Neural progenitor cell (in vitro differentiated cells): ENCODE measurements around the gene CHRNG. TPM values are rescaled to one million over a fixed set of nuclear protein-coding genes. Genes with fewer than 3 reads are reported as not detected.
A peak's percentile ranks its signal among the peaks of the same experiment; 100 is the strongest.

ENCODE experiments used
- DNase-seq: peaks from one replicate; pipeline ENCODE4 v3.0.0-alpha.2; 2016; ENCODE audit warnings: low spot score
- H2AFZ ChIP-seq: fragments of 200-600 bp; sonication (generic); replicated peaks from 2 replicates; pipeline ENCODE4 v1.6.1; 2016; ENCODE audit warnings: antibody characterized with exemption
- H3F3A ChIP-seq: fragments of 200-600 bp; sonication (generic); 2 replicates; pipeline ENCODE4 v1.6.1; 2016; ENCODE audit warnings: antibody characterized with exemption, low read depth
- H3K27ac ChIP-seq: fragments of 200-600 bp; sonication (generic); 2 replicates; pipeline ENCODE4 v1.5.1; 2016; ENCODE audit warnings: mild to moderate bottlenecking
- H3K27me3 ChIP-seq: fragments of 200-600 bp; sonication (generic); 2 replicates; pipeline ENCODE4 v1.6.1; 2016; ENCODE audit warnings: mild to moderate bottlenecking, moderate library complexity
- H3K36me3 ChIP-seq: fragments of 200-600 bp; sonication (generic); 2 replicates; pipeline ENCODE4 v1.5.1; 2016
- H3K4me1 ChIP-seq: fragments of 200-600 bp; sonication (generic); 2 replicates; pipeline ENCODE4 v1.6.1; 2016; ENCODE audit warnings: mixed run types
- H3K4me2 ChIP-seq: fragments of 200-600 bp; sonication (generic); 2 replicates; pipeline ENCODE4 v1.6.1; 2016
- H3K4me3 ChIP-seq: fragments of 200-600 bp; sonication (generic); 2 replicates; pipeline ENCODE4 v1.5.1; 2016
- H3K79me2 ChIP-seq: fragments of 200-600 bp; sonication (generic); 2 replicates; pipeline ENCODE4 v1.6.1; 2016; ENCODE audit warnings: low read depth
- H3K9ac ChIP-seq: fragments of 200-600 bp; sonication (generic); 2 replicates; pipeline ENCODE4 v1.6.1; 2016
- H3K9me3 ChIP-seq: fragments of 200-600 bp; sonication (generic); 2 replicates; pipeline ENCODE4 v1.5.1; 2016; ENCODE audit warnings: low read depth
- H4K20me1 ChIP-seq: fragments of 200-600 bp; sonication (generic); 2 replicates; pipeline ENCODE4 v1.6.1; 2016; ENCODE audit warnings: low read depth
- H3K27ac Mint-ChIP-seq: 3 replicates; pipeline ENCODE4 v1.8.0; 2021; ENCODE audit warnings: mixed read lengths
- H3K27me3 Mint-ChIP-seq: 2 replicates; pipeline ENCODE4 v1.8.0; 2022; ENCODE audit warnings: low read depth, mild to moderate bottlenecking, inconsistent platforms, moderate library complexity, mixed read lengths; ENCODE audit not compliant: insufficient read depth
- H3K36me3 Mint-ChIP-seq: 3 replicates; pipeline ENCODE4 v1.8.0; 2021; ENCODE audit warnings: mixed read lengths
- H3K4me1 Mint-ChIP-seq: 3 replicates; pipeline ENCODE4 v1.8.0; 2021; ENCODE audit warnings: mixed read lengths
- H3K4me3 Mint-ChIP-seq: 3 replicates; pipeline ENCODE4 v1.8.0; 2021; ENCODE audit warnings: mild to moderate bottlenecking, moderate library complexity, mixed read lengths
- H3K9me3 Mint-ChIP-seq: 3 replicates; pipeline ENCODE4 v1.8.0; 2020; ENCODE audit warnings: mixed read lengths
- CTCF ChIP-seq: fragments of 200-600 bp; sonication (generic); IDR thresholded peaks from 2 replicates; pipeline ENCODE4 v1.5.1; 2017; ENCODE audit warnings: antibody characterized with exemption, mild to moderate bottlenecking
- EZH2 ChIP-seq: fragments of 200-600 bp; sonication (generic); IDR thresholded peaks from 2 replicates; pipeline ENCODE4 v1.6.1; 2017; ENCODE audit warnings: antibody characterized with exemption, mild to moderate bottlenecking, moderate library complexity
- EZH2phosphoT487 ChIP-seq: fragments of 200-600 bp; sonication (generic); IDR thresholded peaks from 2 replicates; pipeline ENCODE4 v1.6.1; 2017; ENCODE audit warnings: antibody characterized with exemption
- total RNA-seq: library from RNA; depleted of rRNA; stranded (reverse); fragments of >200 nt; gene quantifications from 2 replicates; pipeline ENCODE4 v1.2.3, GENCODE V29; 2015; ENCODE audit warnings: low replicate concordance

Gene CHRNG
- total RNA-seq, 1 donor from 2014 or later: not detected

- no peak overlapping the region for H3K27ac ChIP-seq
- Mint-ChIP-seq H3K4me1 (peaks cover 15% of the 10 kb centered on the region), H3K9me3 (peaks cover 17% of the 10 kb centered on the region), H3K4me3 (peak overlapping the region; percentile 99), H3K27ac (no peak overlapping the region), H3K27me3 (peaks cover 2% of the 10 kb centered on the region), H3K36me3 (peaks cover 35% of the 10 kb centered on the region)
- peaks cover 44% of the 10 kb centered on the region for H4K20me1 ChIP-seq
- H3K4me3 ChIP-seq: peak overlapping the region; percentile 58
- peak overlapping the region; percentile 84 for H3K4me2 ChIP-seq
- H3K4me1 ChIP-seq: peaks cover 4% of the 10 kb centered on the region
- H3K9ac ChIP-seq: no peak overlapping the region
- no peaks in the 10 kb centered on the region for H3K9me3 ChIP-seq
- peaks cover 78% of the 10 kb centered on the region for H3K79me2 ChIP-seq
- H3K27me3 ChIP-seq: no peaks in the 10 kb centered on the region
- DNase-seq: no peak
- no peak overlapping the region for H2AFZ ChIP-seq
- peaks cover 11% of the 10 kb centered on the region for H3F3A ChIP-seq
- no peaks in the 10 kb centered on the region for H3K36me3 ChIP-seq
- TF ChIP-seq CTCF (no peak), EZH2 (no peak), EZH2phosphoT487 (no peak)
Observed at GRCh38 chr2:232551776-232552175, 12.3 kb downstream of the CHRNG start.

DNA sequence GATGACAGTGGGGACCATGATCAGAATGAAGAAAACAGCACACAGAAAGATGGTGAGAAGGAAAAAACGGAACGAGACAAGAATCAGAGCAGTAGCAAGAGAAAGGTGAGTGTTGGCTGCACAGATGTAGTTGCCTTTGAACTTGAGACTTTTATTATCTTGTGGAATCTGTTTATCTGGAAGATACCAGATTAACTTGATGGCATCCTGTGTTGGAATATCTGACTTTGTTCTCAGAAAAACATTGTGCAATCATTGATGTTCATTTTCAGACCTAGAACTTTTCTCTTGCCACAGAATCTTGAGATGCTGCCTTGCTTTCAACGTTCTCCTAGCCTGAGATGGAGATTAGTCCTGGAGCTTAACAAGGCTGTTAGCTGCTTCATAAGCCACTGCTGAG, 16.9 kb downstream of the CHRNG start:
- TF ChIP-seq EZH2 (no peak), CTCF (no peak), EZH2phosphoT487 (no peak)
- peaks cover 5% of the 10 kb centered on the region for H3K36me3 ChIP-seq
- no peaks in the 10 kb centered on the region for H3F3A ChIP-seq
- H4K20me1 ChIP-seq: peaks cover 44% of the 10 kb centered on the region
- no peak overlapping the region for H3K4me3 Mint-ChIP-seq
- no peak overlapping the region for H3K27ac ChIP-seq
- H3K9me3 Mint-ChIP-seq: no peaks in the 10 kb centered on the region
- H3K4me3 ChIP-seq: no peak overlapping the region
- no peak overlapping the region for H3K4me2 ChIP-seq
- H3K36me3 Mint-ChIP-seq: peaks cover 14% of the 10 kb centered on the region
- no peak overlapping the region for H3K27ac Mint-ChIP-seq
- H3K27me3 Mint-ChIP-seq: peaks cover 2% of the 10 kb centered on the region
- H3K4me1 Mint-ChIP-seq: peaks cover 7% of the 10 kb centered on the region
- no peaks in the 10 kb centered on the region for H3K27me3 ChIP-seq
- no peak for DNase-seq
- no peaks in the 10 kb centered on the region for H3K4me1 ChIP-seq
- no peaks in the 10 kb centered on the region for H3K9me3 ChIP-seq
- no peak overlapping the region for H3K9ac ChIP-seq
- H3K79me2 ChIP-seq: peaks cover 44% of the 10 kb centered on the region
- H2AFZ ChIP-seq: no peak overlapping the region

DNA sequence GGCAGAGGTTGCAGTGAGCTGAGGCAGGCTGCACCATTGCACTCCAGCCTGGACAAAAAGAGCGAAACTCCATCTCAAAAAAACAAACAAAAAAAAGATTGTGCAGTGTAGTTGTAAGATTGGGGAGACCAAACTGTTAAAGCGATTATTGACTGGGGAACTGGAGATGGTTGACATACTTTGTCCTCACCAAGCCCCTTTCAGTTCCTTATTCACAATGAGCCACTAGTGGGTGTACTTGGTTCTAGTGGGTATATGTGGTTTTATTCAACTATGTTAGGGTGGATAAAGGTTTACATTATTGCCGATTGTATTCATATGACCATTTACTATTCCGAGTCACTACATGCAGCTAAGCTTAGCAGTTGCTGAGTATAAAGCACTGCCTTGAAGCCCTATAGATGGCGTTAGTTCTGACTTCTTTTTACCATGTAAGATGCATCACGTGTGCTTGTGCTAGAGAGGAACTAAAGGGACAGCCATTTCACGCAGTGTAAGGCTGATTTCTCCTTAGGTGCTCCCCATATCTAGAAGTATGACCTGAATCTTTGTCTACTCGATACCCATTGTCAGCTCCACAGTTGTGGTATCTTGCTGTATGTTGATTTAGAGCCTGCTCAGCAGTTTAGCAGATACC, 23.1 kb downstream of the CHRNG start:
- Mint-ChIP-seq H3K36me3 (peaks cover 26% of the 10 kb centered on the region), H3K27me3 (no peaks in the 10 kb centered on the region), H3K9me3 (no peaks in the 10 kb centered on the region), H3K27ac (no peak overlapping the region), H3K4me1 (no peaks in the 10 kb centered on the region), H3K4me3 (no peak overlapping the region)
- no peak for TF ChIP-seq EZH2phosphoT487
- TF ChIP-seq EZH2: no peak
- no peak for TF ChIP-seq CTCF
- H3K4me1 ChIP-seq: no peaks in the 10 kb centered on the region
- no peaks in the 10 kb centered on the region for H4K20me1 ChIP-seq
- no peak overlapping the region for H3K9ac ChIP-seq
- H3K79me2 ChIP-seq: no peaks in the 10 kb centered on the region
- no peak overlapping the region for H3K4me3 ChIP-seq
- DNase-seq: no peak
- no peak overlapping the region for H3K27ac ChIP-seq
- no peaks in the 10 kb centered on the region for H3F3A ChIP-seq
- H3K4me2 ChIP-seq: no peak overlapping the region
- no peaks in the 10 kb centered on the region for H3K27me3 ChIP-seq
- no peak overlapping the region for H2AFZ ChIP-seq
- H3K9me3 ChIP-seq: no peaks in the 10 kb centered on the region
- peaks cover 15% of the 10 kb centered on the region for H3K36me3 ChIP-seq
